ENCODE measurements around the gene ALDH18A1. TPM values are rescaled to one million over a fixed set of nuclear protein-coding genes. Genes with fewer than 3 reads are reported as not detected.

The ALDH18A1 gene
- total and polyA plus RNA-seq, 4 donors, result 10.0 to 35.0 (median 25.2) TPM

- no peak for DNase-seq (ENCODE audit: low spot score)
- Histone ChIP-seq H3K9me3 (ENCODE audit: control insufficient read depth in 4 of 4, low read length in 3 of 4) (no peaks in the 10 kb centered on the region), H3K27me3 (ENCODE audit: control insufficient read depth in 4 of 4, insufficient read depth in 4 of 4, low read length in 3 of 4) (no peaks in the 10 kb centered on the region), H3K27ac (ENCODE audit: low read depth in 1 of 2, low read length in 2 of 2) (no peak overlapping the region), H3K4me3 (ENCODE audit: low read depth in 1 of 3, low read length in 3 of 3) (no peak overlapping the region), H3K9ac (ENCODE audit: low read depth in 1 of 2, low read length in 2 of 2) (no peak overlapping the region), H3K36me3 (ENCODE audit: control insufficient read depth in 4 of 4, insufficient read depth in 3 of 4, low read depth in 1 of 4, low read length in 3 of 4) (no peaks in the 10 kb centered on the region), H3K4me1 (ENCODE audit: control insufficient read depth in 4 of 4, insufficient read depth in 4 of 4, low read length in 3 of 4) (peaks cover 0 to 1% (median under 1%) of the 10 kb centered on the region in 4 donors)
- 59% methylated on average over 2 of the region's 2 CpGs for WGBS
- no peak for TF ChIP-seq RAD21 (IDR thresholded peaks at IDR 0.05)
- no peak for TF ChIP-seq REST (IDR thresholded peaks at IDR 0.05)
- TF ChIP-seq EGR1 (IDR thresholded peaks at IDR 0.05; ENCODE audit: low read depth in 2 of 2), result no peak
- no peak for TF ChIP-seq SP1 (IDR thresholded peaks at IDR 0.05)
- no peak for TF ChIP-seq JUND (IDR thresholded peaks at IDR 0.05)
- TF ChIP-seq RXRA (IDR thresholded peaks at IDR 0.05), result no peak
- TF ChIP-seq FOXA1 (IDR thresholded peaks at IDR 0.05), result no peak
- TF ChIP-seq ATF3 (IDR thresholded peaks at IDR 0.05), result no peak
- no peak for TF ChIP-seq MAX (IDR thresholded peaks at IDR 0.05)
- no peak for TF ChIP-seq NR2F2 (IDR thresholded peaks at IDR 0.05)
- TF ChIP-seq YY1 (IDR thresholded peaks at IDR 0.05), result no peak
- no peak for TF ChIP-seq CTCF (IDR thresholded peaks at IDR 0.05; ENCODE audit: low read depth, low read length, missing input control)
- TF ChIP-seq GABPA (IDR thresholded peaks at IDR 0.05 in 1 of 2, conservative IDR thresholded peaks at IDR 0.05 in 1 of 2), result no peak
- no peak for TF ChIP-seq ZBTB33 (IDR thresholded peaks at IDR 0.05)
- no peak for TF ChIP-seq TAF1 (conservative IDR thresholded peaks at IDR 0.05)
- TF ChIP-seq FOXA2 (IDR thresholded peaks at IDR 0.05), result no peak
Measured at GRCh38 chr10:95698415-95698814, 41.9 kb upstream of the ALDH18A1 start.

- no peak overlapping the region for H3K4me3 ChIP-seq (ENCODE audit: low read depth in 1 of 3, low read length in 3 of 3)
- no peaks in the 10 kb centered on the region for H3K27me3 ChIP-seq (ENCODE audit: control insufficient read depth in 4 of 4, insufficient read depth in 4 of 4, low read length in 3 of 4)
- no peak for DNase-seq (ENCODE audit: low spot score)
- WGBS, result 69% methylated on average over 3 of the region's 3 CpGs
- no peak overlapping the region for H3K27ac ChIP-seq (ENCODE audit: low read depth in 1 of 2, low read length in 2 of 2)
- peaks cover 0 to 11% (median 8%) of the 10 kb centered on the region in 4 donors for H3K4me1 ChIP-seq (ENCODE audit: control insufficient read depth in 4 of 4, insufficient read depth in 4 of 4, low read length in 3 of 4)
- no peaks in the 10 kb centered on the region for H3K9me3 ChIP-seq (ENCODE audit: control insufficient read depth in 4 of 4, low read length in 3 of 4)
- H3K9ac ChIP-seq (ENCODE audit: low read depth in 1 of 2, low read length in 2 of 2), result no peak overlapping the region
- TF ChIP-seq NR2F2 (IDR thresholded peaks at IDR 0.05) (no peak), HNF4A (conservative IDR thresholded peaks at IDR 0.05) (no peak), HNF4G (IDR thresholded peaks at IDR 0.05) (no peak), REST (IDR thresholded peaks at IDR 0.05) (no peak), TAF1 (conservative IDR thresholded peaks at IDR 0.05) (no peak), EGR1 (IDR thresholded peaks at IDR 0.05; ENCODE audit: low read depth in 2 of 2) (no peak), RAD21 (IDR thresholded peaks at IDR 0.05) (no peak), GABPA (IDR thresholded peaks at IDR 0.05 in 1 of 2, conservative IDR thresholded peaks at IDR 0.05 in 1 of 2) (no peak), SP1 (IDR thresholded peaks at IDR 0.05) (no peak), ATF3 (IDR thresholded peaks at IDR 0.05) (no peak), FOXA1 (IDR thresholded peaks at IDR 0.05) (no peak)
- H3K36me3 ChIP-seq (ENCODE audit: control insufficient read depth in 4 of 4, insufficient read depth in 3 of 4, low read depth in 1 of 4, low read length in 3 of 4), result no peaks in the 10 kb centered on the region
Measured at GRCh38 chr10:95697429-95697828, 40.9 kb upstream of the ALDH18A1 start.

Measured in liver (tissue), 9 donors.